ENCODE measurements around the gene PKD1.

GRCh38 chr16:2058872-2059271, 76.8 kb downstream of the PKD1 start:
- TF ChIP-seq POLR2A (IDR thresholded peaks at IDR 0.05), result no peak
- TF ChIP-seq CTCF (IDR thresholded peaks at IDR 0.05), result no peak
